ENCODE data around the gene BTN1A1.
"Not testable (repeated sequence)": the region's sequence is repeated elsewhere in the genome, so short reads cannot be mapped to it uniquely, and the experiment has no call there.

Gene BTN1A1

GRCh38 chr6:26461353-26461752 is 38.8 kb upstream of the BTN1A1 start:
- H3K4ac ChIP-seq (ENCODE audit: low read length); H3K9me3 ChIP-seq (replicated peaks in 1 of 2; ENCODE audit: control insufficient read depth in 2 of 2, insufficient read depth in 1 of 2, low read depth in 1 of 2, low read length in 2 of 2); H2BK120ac ChIP-seq (ENCODE audit: low read depth, low read length); H3K4me2 ChIP-seq (ENCODE audit: insufficient read depth, low read length, poor library complexity, severe bottlenecking); H4K91ac ChIP-seq (ENCODE audit: low read depth, low read length, poor library complexity); H2AFZ ChIP-seq (ENCODE audit: low read length); H2BK15ac ChIP-seq (ENCODE audit: low read length); H3K79me1 ChIP-seq (ENCODE audit: low read depth, low read length); H3K4me1 ChIP-seq (ENCODE audit: control insufficient read depth in 2 of 2, insufficient read depth in 1 of 2, low read depth in 1 of 2, low read length in 2 of 2); H3K14ac ChIP-seq (ENCODE audit: low read length); H3K27me3 ChIP-seq (ENCODE audit: control insufficient read depth in 3 of 3, insufficient read depth in 3 of 3, low read depth in 1 of 3, low read length in 3 of 3); H4K8ac ChIP-seq (ENCODE audit: low read depth, low read length); H3K4me3 ChIP-seq (ENCODE audit: low read length in 2 of 2); H3K23ac ChIP-seq (ENCODE audit: low read depth, low read length, poor library complexity); H3K18ac ChIP-seq (ENCODE audit: low read length); H2BK12ac ChIP-seq (ENCODE audit: low read length); DNase-seq (ENCODE audit: low spot score); H2BK5ac ChIP-seq (ENCODE audit: low read length); H3K9ac ChIP-seq (ENCODE audit: low read depth, low read length, poor library complexity); H2AK5ac ChIP-seq (ENCODE audit: low read depth, low read length); H3K27ac ChIP-seq (replicated peaks; ENCODE audit: low read length): not testable (repeated sequence)
- no CpG with 5 or more reads among the region's 5 CpGs for WGBS, 2 donors (ENCODE audit: extremely low coverage in 2 of 2, insufficient read length in 2 of 2, insufficient replicate concordance in 1 of 2)
- peaks cover 43 to 74% of the 10 kb centered on the region in 2 donors for H3K36me3 ChIP-seq (replicated peaks in 1 of 2; ENCODE audit: control insufficient read depth in 2 of 2, insufficient read depth in 2 of 2, low read length in 2 of 2)

GRCh38 chr6:26464014-26464413 is 36.1 kb upstream of the BTN1A1 start:
- Histone ChIP-seq H2AFZ (ENCODE audit: low read length) (no peak overlapping the region), H3K4me1 (ENCODE audit: control insufficient read depth in 2 of 2, insufficient read depth in 1 of 2, low read depth in 1 of 2, low read length in 2 of 2) (peaks cover 2% of the 10 kb centered on the region in 2 donors), H3K4me2 (ENCODE audit: insufficient read depth, low read length, poor library complexity, severe bottlenecking) (no peak overlapping the region), H2AK5ac (ENCODE audit: low read depth, low read length) (no peak overlapping the region), H2BK15ac (ENCODE audit: low read length) (no peak overlapping the region), H2BK12ac (ENCODE audit: low read length) (no peak overlapping the region), H3K36me3 (replicated peaks in 1 of 2; ENCODE audit: control insufficient read depth in 2 of 2, insufficient read depth in 2 of 2, low read length in 2 of 2) (peaks cover 48 to 100% of the 10 kb centered on the region in 2 donors), H3K23ac (ENCODE audit: low read depth, low read length, poor library complexity) (no peak overlapping the region), H3K4ac (ENCODE audit: low read length) (no peak overlapping the region), H4K91ac (ENCODE audit: low read depth, low read length, poor library complexity) (no peak overlapping the region), H3K27me3 (ENCODE audit: control insufficient read depth in 3 of 3, insufficient read depth in 3 of 3, low read depth in 1 of 3, low read length in 3 of 3) (no peaks in the 10 kb centered on the region), H3K9ac (ENCODE audit: low read depth, low read length, poor library complexity) (no peak overlapping the region), H3K14ac (ENCODE audit: low read length) (no peak overlapping the region), H4K8ac (ENCODE audit: low read depth, low read length) (no peak overlapping the region), H3K27ac (replicated peaks; ENCODE audit: low read length) (no peak overlapping the region), H3K18ac (ENCODE audit: low read length) (no peak overlapping the region), H2BK120ac (ENCODE audit: low read depth, low read length) (no peak overlapping the region), H3K9me3 (replicated peaks in 1 of 2; ENCODE audit: control insufficient read depth in 2 of 2, insufficient read depth in 1 of 2, low read depth in 1 of 2, low read length in 2 of 2) (no peaks in the 10 kb centered on the region), H2BK5ac (ENCODE audit: low read length) (no peak overlapping the region), H3K4me3 (ENCODE audit: low read length in 2 of 2) (no peak overlapping the region), H3K79me1 (ENCODE audit: low read depth, low read length) (peaks cover 4% of the 10 kb centered on the region)
- no peak for DNase-seq (ENCODE audit: low spot score)
- WGBS, 2 donors (ENCODE audit: extremely low coverage in 2 of 2, insufficient read length in 2 of 2, insufficient replicate concordance in 1 of 2), result no CpG with 5 or more reads among the region's 4 CpGs

- H3K9me3 ChIP-seq (replicated peaks in 1 of 2; ENCODE audit: control insufficient read depth in 2 of 2, insufficient read depth in 1 of 2, low read depth in 1 of 2, low read length in 2 of 2), result no peaks in the 10 kb centered on the region
- no peak overlapping the region for H3K18ac ChIP-seq (ENCODE audit: low read length)
- no peak overlapping the region for H2BK15ac ChIP-seq (ENCODE audit: low read length)
- no peak overlapping the region for H3K4ac ChIP-seq (ENCODE audit: low read length)
- H3K27ac ChIP-seq (replicated peaks; ENCODE audit: low read length), result no peak overlapping the region
- no peak overlapping the region for H3K4me3 ChIP-seq (ENCODE audit: low read length in 2 of 2)
- peaks cover 44 to 100% of the 10 kb centered on the region in 2 donors for H3K36me3 ChIP-seq (replicated peaks in 1 of 2; ENCODE audit: control insufficient read depth in 2 of 2, insufficient read depth in 2 of 2, low read length in 2 of 2)
- H2BK120ac ChIP-seq (ENCODE audit: low read depth, low read length), result no peak overlapping the region
- DNase-seq (ENCODE audit: low spot score), result no peak
- no CpG with 5 or more reads among the region's 7 CpGs for WGBS, 2 donors (ENCODE audit: extremely low coverage in 2 of 2, insufficient read length in 2 of 2, insufficient replicate concordance in 1 of 2)
- H2AFZ ChIP-seq (ENCODE audit: low read length), result no peak overlapping the region
- H3K23ac ChIP-seq (ENCODE audit: low read depth, low read length, poor library complexity), result no peak overlapping the region
- no peak overlapping the region for H3K9ac ChIP-seq (ENCODE audit: low read depth, low read length, poor library complexity)
- no peak overlapping the region for H2AK5ac ChIP-seq (ENCODE audit: low read depth, low read length)
- no peaks in the 10 kb centered on the region for H3K4me1 ChIP-seq (ENCODE audit: control insufficient read depth in 2 of 2, insufficient read depth in 1 of 2, low read depth in 1 of 2, low read length in 2 of 2)
- no peak overlapping the region for H4K91ac ChIP-seq (ENCODE audit: low read depth, low read length, poor library complexity)
- H4K8ac ChIP-seq (ENCODE audit: low read depth, low read length), result no peak overlapping the region
- no peak overlapping the region for H2BK5ac ChIP-seq (ENCODE audit: low read length)
- no peak overlapping the region for H3K14ac ChIP-seq (ENCODE audit: low read length)
- no peak overlapping the region for H3K4me2 ChIP-seq (ENCODE audit: insufficient read depth, low read length, poor library complexity, severe bottlenecking)
- H3K79me1 ChIP-seq (ENCODE audit: low read depth, low read length), result peaks cover under 1% of the 10 kb centered on the region
- no peaks in the 10 kb centered on the region for H3K27me3 ChIP-seq (ENCODE audit: control insufficient read depth in 3 of 3, insufficient read depth in 3 of 3, low read depth in 1 of 3, low read length in 3 of 3)
- no peak overlapping the region for H2BK12ac ChIP-seq (ENCODE audit: low read length)
These were observed 35.5 kb upstream of the BTN1A1 start for GRCh38 chr6:26464416-26465131.

GRCh38 chr6:26465776-26466175 is 34.3 kb upstream of the BTN1A1 start:
- no peak for DNase-seq (ENCODE audit: low spot score)
- no peak overlapping the region for H3K14ac ChIP-seq (ENCODE audit: low read length)
- H3K4me1 ChIP-seq (ENCODE audit: control insufficient read depth in 2 of 2, insufficient read depth in 1 of 2, low read depth in 1 of 2, low read length in 2 of 2), result no peaks in the 10 kb centered on the region
- no peaks in the 10 kb centered on the region for H3K9me3 ChIP-seq (replicated peaks in 1 of 2; ENCODE audit: control insufficient read depth in 2 of 2, insufficient read depth in 1 of 2, low read depth in 1 of 2, low read length in 2 of 2)
- H4K8ac ChIP-seq (ENCODE audit: low read depth, low read length), result no peak overlapping the region
- H2BK120ac ChIP-seq (ENCODE audit: low read depth, low read length), result no peak overlapping the region
- no peaks in the 10 kb centered on the region for H3K79me1 ChIP-seq (ENCODE audit: low read depth, low read length)
- H3K18ac ChIP-seq (ENCODE audit: low read length), result no peak overlapping the region
- no peak overlapping the region for H3K4me3 ChIP-seq (ENCODE audit: low read length in 2 of 2)
- no peak overlapping the region for H3K27ac ChIP-seq (replicated peaks; ENCODE audit: low read length)
- H2BK15ac ChIP-seq (ENCODE audit: low read length), result no peak overlapping the region
- H3K27me3 ChIP-seq (ENCODE audit: control insufficient read depth in 3 of 3, insufficient read depth in 3 of 3, low read depth in 1 of 3, low read length in 3 of 3), result no peaks in the 10 kb centered on the region
- no peak overlapping the region for H3K4ac ChIP-seq (ENCODE audit: low read length)
- H3K36me3 ChIP-seq (replicated peaks in 1 of 2; ENCODE audit: control insufficient read depth in 2 of 2, insufficient read depth in 2 of 2, low read length in 2 of 2), result peaks cover 41 to 94% of the 10 kb centered on the region in 2 donors
- no peak overlapping the region for H4K91ac ChIP-seq (ENCODE audit: low read depth, low read length, poor library complexity)
- H2BK5ac ChIP-seq (ENCODE audit: low read length), result no peak overlapping the region
- H3K4me2 ChIP-seq (ENCODE audit: insufficient read depth, low read length, poor library complexity, severe bottlenecking), result no peak overlapping the region
- no peak overlapping the region for H2AFZ ChIP-seq (ENCODE audit: low read length)
- no peak overlapping the region for H3K9ac ChIP-seq (ENCODE audit: low read depth, low read length, poor library complexity)
- no peak overlapping the region for H2BK12ac ChIP-seq (ENCODE audit: low read length)
- H2AK5ac ChIP-seq (ENCODE audit: low read depth, low read length), result no peak overlapping the region
- WGBS, 2 donors (ENCODE audit: extremely low coverage in 2 of 2, insufficient read length in 2 of 2, insufficient replicate concordance in 1 of 2), result no CpG with 5 or more reads among the region's 3 CpGs
- H3K23ac ChIP-seq (ENCODE audit: low read depth, low read length, poor library complexity), result no peak overlapping the region
